ENCODE results near the gene P3H4.

P3H4 gene

GRCh38 chr17:41766135-41766534, 45.6 kb downstream of the P3H4 start:
- TF ChIP-seq CTCF (IDR thresholded peaks at IDR 0.05; ENCODE audit: borderline replicate concordance, insufficient read depth, low read depth, low read length) = no peak
- H3K4me3 ChIP-seq (ENCODE audit: low read depth, low read length) = no peak overlapping the region

GRCh38 chr17:41763327-41763726, 48.4 kb downstream of the P3H4 start:
- TF ChIP-seq CTCF (IDR thresholded peaks at IDR 0.05; ENCODE audit: borderline replicate concordance, insufficient read depth, low read depth, low read length) = no peak
- no peak overlapping the region for H3K4me3 ChIP-seq (ENCODE audit: low read depth, low read length)

GRCh38 chr17:41762841-41763240, 48.9 kb downstream of the P3H4 start:
- TF ChIP-seq CTCF (IDR thresholded peaks at IDR 0.05; ENCODE audit: borderline replicate concordance, insufficient read depth, low read depth, low read length) = no peak
- no peak overlapping the region for H3K4me3 ChIP-seq (ENCODE audit: low read depth, low read length)

- no peak overlapping the region for H3K4me3 ChIP-seq (ENCODE audit: low read depth, low read length)
- no peak for TF ChIP-seq CTCF (IDR thresholded peaks at IDR 0.05; ENCODE audit: borderline replicate concordance, insufficient read depth, low read depth, low read length)
Observed at GRCh38 chr17:41762391-41762790, 49.4 kb downstream of the P3H4 start.

- no peak for TF ChIP-seq CTCF (IDR thresholded peaks at IDR 0.05; ENCODE audit: borderline replicate concordance, insufficient read depth, low read depth, low read length)
- no peak overlapping the region for H3K4me3 ChIP-seq (ENCODE audit: low read depth, low read length)
Observed at GRCh38 chr17:41760878-41761277, 50.9 kb downstream of the P3H4 start.

- no peak for TF ChIP-seq CTCF (IDR thresholded peaks at IDR 0.05; ENCODE audit: borderline replicate concordance, insufficient read depth, low read depth, low read length)
- no peak overlapping the region for H3K4me3 ChIP-seq (ENCODE audit: low read depth, low read length)
Observed at GRCh38 chr17:41758601-41759000, 53.1 kb downstream of the P3H4 start.

- TF ChIP-seq CTCF (IDR thresholded peaks at IDR 0.05; ENCODE audit: borderline replicate concordance, insufficient read depth, low read depth, low read length) = no peak
- H3K4me3 ChIP-seq (ENCODE audit: low read depth, low read length) = no peak overlapping the region
Observed at GRCh38 chr17:41754066-41754465, 57.7 kb downstream of the P3H4 start.

All from GM12875 (cell line).